ENCODE results near the gene NEDD4L.

NEDD4L gene

GRCh38 chr18:58045242-58046092 is 1.4 kb downstream of the NEDD4L start:
- Histone ChIP-seq H3K4ac (ENCODE audit: low read length) (no peak overlapping the region), H3K18ac (ENCODE audit: low read length) (peak overlapping the region; percentile 96), H3K4me2 (ENCODE audit: insufficient read depth, low read length, poor library complexity, severe bottlenecking) (peak overlapping the region; percentile 95), H3K9me3 (replicated peaks in 1 of 2; ENCODE audit: control insufficient read depth in 2 of 2, insufficient read depth in 1 of 2, low read depth in 1 of 2, low read length in 2 of 2) (no peaks in the 10 kb centered on the region), H3K14ac (ENCODE audit: low read length) (no peak overlapping the region), H3K4me1 (ENCODE audit: control insufficient read depth in 2 of 2, insufficient read depth in 1 of 2, low read depth in 1 of 2, low read length in 2 of 2) (peaks cover 8 to 12% of the 10 kb centered on the region in 2 donors), H3K79me1 (ENCODE audit: low read depth, low read length) (peaks cover 2% of the 10 kb centered on the region), H4K91ac (ENCODE audit: low read depth, low read length, poor library complexity) (no peak overlapping the region), H3K9ac (ENCODE audit: low read depth, low read length, poor library complexity) (peak overlapping the region; percentile 95), H2BK15ac (ENCODE audit: low read length) (no peak overlapping the region), H3K27me3 (ENCODE audit: control insufficient read depth in 3 of 3, insufficient read depth in 3 of 3, low read depth in 1 of 3, low read length in 3 of 3) (no peaks in the 10 kb centered on the region), H3K4me3 (ENCODE audit: low read length in 2 of 2) (peak overlapping the region; percentile 86), H2BK5ac (ENCODE audit: low read length) (peak overlapping the region; percentile 10), H2AK5ac (ENCODE audit: low read depth, low read length) (no peak overlapping the region), H3K36me3 (replicated peaks in 1 of 2; ENCODE audit: control insufficient read depth in 2 of 2, insufficient read depth in 2 of 2, low read length in 2 of 2) (no peaks in the 10 kb centered on the region), H2BK120ac (ENCODE audit: low read depth, low read length) (no peak overlapping the region), H2AFZ (ENCODE audit: low read length) (peak overlapping the region; percentile 93), H3K27ac (replicated peaks; ENCODE audit: low read length) (peak overlapping the region; percentile 94), H2BK12ac (ENCODE audit: low read length) (no peak overlapping the region), H4K8ac (ENCODE audit: low read depth, low read length) (no peak overlapping the region), H3K23ac (ENCODE audit: low read depth, low read length, poor library complexity) (no peak overlapping the region)
- 100% methylated on average over 1 of the region's 33 CpGs; no CpG with 5 or more reads in 1 of the 2 donors for WGBS, 2 donors (ENCODE audit: extremely low coverage in 2 of 2, insufficient read length in 2 of 2, insufficient replicate concordance in 1 of 2)
- DNase-seq (ENCODE audit: low spot score): peak; percentile 41

- Histone ChIP-seq H3K27me3 (ENCODE audit: control insufficient read depth in 3 of 3, insufficient read depth in 3 of 3, low read depth in 1 of 3, low read length in 3 of 3) (no peaks in the 10 kb centered on the region), H3K27ac (replicated peaks; ENCODE audit: low read length) (no peak overlapping the region), H2BK5ac (ENCODE audit: low read length) (no peak overlapping the region), H3K4me2 (ENCODE audit: insufficient read depth, low read length, poor library complexity, severe bottlenecking) (peak overlapping the region; percentile 95), H3K79me1 (ENCODE audit: low read depth, low read length) (peaks cover 2% of the 10 kb centered on the region), H3K4me1 (ENCODE audit: control insufficient read depth in 2 of 2, insufficient read depth in 1 of 2, low read depth in 1 of 2, low read length in 2 of 2) (peaks cover 8 to 12% of the 10 kb centered on the region in 2 donors), H3K9me3 (replicated peaks in 1 of 2; ENCODE audit: control insufficient read depth in 2 of 2, insufficient read depth in 1 of 2, low read depth in 1 of 2, low read length in 2 of 2) (no peaks in the 10 kb centered on the region), H2AK5ac (ENCODE audit: low read depth, low read length) (no peak overlapping the region), H3K23ac (ENCODE audit: low read depth, low read length, poor library complexity) (no peak overlapping the region), H2BK12ac (ENCODE audit: low read length) (no peak overlapping the region), H3K36me3 (replicated peaks in 1 of 2; ENCODE audit: control insufficient read depth in 2 of 2, insufficient read depth in 2 of 2, low read length in 2 of 2) (no peaks in the 10 kb centered on the region), H4K8ac (ENCODE audit: low read depth, low read length) (no peak overlapping the region), H3K18ac (ENCODE audit: low read length) (no peak overlapping the region), H2AFZ (ENCODE audit: low read length) (peak overlapping the region; percentile 93), H3K4me3 (ENCODE audit: low read length in 2 of 2) (peak overlapping the region; percentile 86), H4K91ac (ENCODE audit: low read depth, low read length, poor library complexity) (no peak overlapping the region), H3K4ac (ENCODE audit: low read length) (no peak overlapping the region), H2BK15ac (ENCODE audit: low read length) (no peak overlapping the region), H3K9ac (ENCODE audit: low read depth, low read length, poor library complexity) (no peak overlapping the region), H2BK120ac (ENCODE audit: low read depth, low read length) (no peak overlapping the region), H3K14ac (ENCODE audit: low read length) (no peak overlapping the region)
- WGBS, 2 donors (ENCODE audit: extremely low coverage in 2 of 2, insufficient read length in 2 of 2, insufficient replicate concordance in 1 of 2): no CpG with 5 or more reads among the region's 9 CpGs
- peak; percentile 33 for DNase-seq (ENCODE audit: low spot score)
Measured at GRCh38 chr18:58046093-58046793, 2.2 kb downstream of the NEDD4L start.

GRCh38 chr18:58046794-58047555 is 2.9 kb downstream of the NEDD4L start:
- Histone ChIP-seq H3K18ac (ENCODE audit: low read length) (no peak overlapping the region), H3K4me3 (ENCODE audit: low read length in 2 of 2) (peak overlapping the region in 1 of 2 donors; percentile 86), H3K9me3 (replicated peaks in 1 of 2; ENCODE audit: control insufficient read depth in 2 of 2, insufficient read depth in 1 of 2, low read depth in 1 of 2, low read length in 2 of 2) (no peaks in the 10 kb centered on the region), H4K91ac (ENCODE audit: low read depth, low read length, poor library complexity) (no peak overlapping the region), H3K4me2 (ENCODE audit: insufficient read depth, low read length, poor library complexity, severe bottlenecking) (no peak overlapping the region), H2BK120ac (ENCODE audit: low read depth, low read length) (no peak overlapping the region), H3K36me3 (replicated peaks in 1 of 2; ENCODE audit: control insufficient read depth in 2 of 2, insufficient read depth in 2 of 2, low read length in 2 of 2) (no peaks in the 10 kb centered on the region), H2AFZ (ENCODE audit: low read length) (no peak overlapping the region), H2AK5ac (ENCODE audit: low read depth, low read length) (no peak overlapping the region), H3K27ac (replicated peaks; ENCODE audit: low read length) (no peak overlapping the region), H2BK5ac (ENCODE audit: low read length) (no peak overlapping the region), H3K9ac (ENCODE audit: low read depth, low read length, poor library complexity) (no peak overlapping the region), H4K8ac (ENCODE audit: low read depth, low read length) (no peak overlapping the region), H3K4me1 (ENCODE audit: control insufficient read depth in 2 of 2, insufficient read depth in 1 of 2, low read depth in 1 of 2, low read length in 2 of 2) (peaks cover 8 to 14% of the 10 kb centered on the region in 2 donors), H3K79me1 (ENCODE audit: low read depth, low read length) (peaks cover 2% of the 10 kb centered on the region), H2BK15ac (ENCODE audit: low read length) (no peak overlapping the region), H2BK12ac (ENCODE audit: low read length) (no peak overlapping the region), H3K27me3 (ENCODE audit: control insufficient read depth in 3 of 3, insufficient read depth in 3 of 3, low read depth in 1 of 3, low read length in 3 of 3) (no peaks in the 10 kb centered on the region), H3K23ac (ENCODE audit: low read depth, low read length, poor library complexity) (no peak overlapping the region), H3K14ac (ENCODE audit: low read length) (no peak overlapping the region), H3K4ac (ENCODE audit: low read length) (no peak overlapping the region)
- no peak for DNase-seq (ENCODE audit: low spot score)
- WGBS, 2 donors (ENCODE audit: extremely low coverage in 2 of 2, insufficient read length in 2 of 2, insufficient replicate concordance in 1 of 2): no CpG with 5 or more reads among the region's 12 CpGs

Measured in neuronal stem cell (in vitro differentiated cells).